ENCODE data around the gene TTC21A.

TTC21A gene

GRCh38 chr3:39184081-39184967, 76.8 kb downstream of the TTC21A start:
- DNase-seq = no peak

- DNase-seq = no peak
Observed at GRCh38 chr3:39184968-39185285, 77.4 kb downstream of the TTC21A start.

GRCh38 chr3:39185326-39185958, 78.0 kb downstream of the TTC21A start:
- DNase-seq = no peak

- DNase-seq = no peak
Observed at GRCh38 chr3:39185959-39186691, 78.6 kb downstream of the TTC21A start.

- no peak for DNase-seq
Observed at GRCh38 chr3:39186692-39187151, 79.2 kb downstream of the TTC21A start.

GRCh38 chr3:39187372-39188155, 80.1 kb downstream of the TTC21A start:
- no peak for DNase-seq

Measured in activated CD4-positive, alpha-beta T cell treated with anti-CD3 and anti-CD28 coated beads for 4 hours (primary cell).